GM15510 (cell line): ENCODE data around the gene SPATA31D3.
"Not testable (repeated sequence)": the region's sequence is repeated elsewhere in the genome, so short reads cannot be mapped to it uniquely, and the experiment has no call there.

Experiments used
- POLR2A ChIP-seq: IDR thresholded peaks from 3 replicates; pipeline ENCODE4 v1.6.1; 2011; ENCODE audit warnings: borderline replicate concordance; ENCODE audit not compliant: insufficient read length; ENCODE audit errors: extremely low read depth

SPATA31D3 gene

DNA sequence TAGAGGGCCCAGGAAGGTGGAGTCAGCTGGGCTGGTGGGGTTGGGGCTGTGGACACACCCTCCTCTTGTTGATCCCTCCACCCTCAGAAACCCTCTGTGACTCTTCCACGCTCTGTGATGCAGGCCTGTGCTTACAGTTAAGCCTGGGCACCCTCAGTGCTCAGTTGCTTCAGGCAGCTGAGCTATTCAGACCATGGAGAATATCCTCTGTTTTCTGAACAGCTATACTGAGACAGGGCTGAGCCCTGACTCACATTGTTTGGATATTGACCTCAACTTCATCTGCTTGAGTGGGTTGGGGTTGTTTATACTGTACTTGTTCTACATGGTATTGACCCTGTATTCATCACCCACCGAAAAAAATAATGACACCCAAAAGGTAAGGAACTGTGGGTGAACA lies at the start of gene SPATA31D3:
Gene SPATA31D3, plus strand, starts transcription at position 108 of the 400 bp plus-strand sequence. Its CDS starts 86 bp downstream, at position 194.
- TF ChIP-seq POLR2A = not testable (repeated sequence)

- no peak for TF ChIP-seq POLR2A
These were observed 49.4 kb upstream of the SPATA31D3 start for GRCh38 chr9:81893929-81894328.

- TF ChIP-seq POLR2A = no peak
These were observed 48.4 kb upstream of the SPATA31D3 start for GRCh38 chr9:81894891-81895290.

- no peak for TF ChIP-seq POLR2A
These were observed 47.2 kb upstream of the SPATA31D3 start for GRCh38 chr9:81896070-81896469.

DNA sequence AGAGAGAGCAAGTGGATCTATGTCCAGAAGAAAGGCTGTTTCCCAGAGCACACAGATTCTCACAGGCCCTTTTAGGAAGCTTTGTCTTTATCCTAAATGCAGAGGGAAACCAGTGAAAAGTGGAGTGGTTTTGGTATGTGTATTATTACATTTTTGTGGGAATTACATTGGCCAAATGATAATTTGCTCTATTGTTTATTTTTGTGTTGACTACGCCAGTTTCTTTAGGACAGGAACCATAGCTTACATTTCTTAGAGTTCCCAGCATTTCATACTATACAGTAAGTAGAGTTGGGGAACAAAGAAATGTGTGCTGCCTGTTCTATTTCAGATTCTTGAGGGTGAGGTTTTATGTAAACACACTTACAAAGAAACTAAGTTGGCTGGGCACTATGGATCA lies 44.4 kb upstream of the SPATA31D3 start:
- TF ChIP-seq POLR2A = no peak

DNA sequence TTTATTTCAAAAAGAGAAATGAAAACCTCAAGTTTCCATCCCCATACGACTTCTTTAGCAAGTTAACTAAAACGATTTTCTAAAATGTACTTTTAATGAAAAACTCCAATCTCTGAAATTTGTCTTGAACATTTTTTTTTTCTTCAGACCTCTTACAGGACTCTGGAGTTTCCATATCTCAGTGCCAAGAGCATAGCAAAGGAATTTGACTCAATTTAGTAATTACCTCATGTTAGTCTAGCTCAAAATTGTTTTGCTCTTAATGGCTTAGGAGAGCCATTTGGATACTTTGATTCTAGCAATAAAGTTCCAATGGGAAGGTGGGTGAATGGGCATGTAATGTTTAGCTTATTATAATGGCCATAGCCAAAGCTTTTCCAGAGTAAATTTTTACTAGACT lies 41.1 kb upstream of the SPATA31D3 start:
- no peak for TF ChIP-seq POLR2A

DNA sequence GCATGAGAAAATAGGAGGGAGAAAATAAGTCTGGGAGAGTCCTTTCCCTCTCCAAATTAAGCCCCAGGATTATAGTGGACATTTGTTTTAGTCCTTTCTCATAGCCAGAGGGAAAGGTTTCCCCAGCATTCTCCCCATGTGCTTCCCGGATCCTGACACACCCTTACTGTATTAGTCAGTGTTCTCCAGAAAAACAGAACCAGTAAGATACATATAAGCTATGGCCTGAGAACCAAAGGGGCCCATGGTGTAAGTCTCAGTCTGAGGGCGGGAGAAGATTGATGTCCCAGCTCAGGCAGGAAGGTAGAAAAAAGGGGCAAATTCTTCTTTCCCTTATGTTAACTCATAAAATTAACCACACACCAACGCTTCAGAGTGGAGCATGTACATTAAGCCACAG lies 40.7 kb upstream of the SPATA31D3 start:
- no peak for TF ChIP-seq POLR2A

- TF ChIP-seq POLR2A = no peak
These were observed 36.6 kb upstream of the SPATA31D3 start for GRCh38 chr9:81906671-81907070.

DNA sequence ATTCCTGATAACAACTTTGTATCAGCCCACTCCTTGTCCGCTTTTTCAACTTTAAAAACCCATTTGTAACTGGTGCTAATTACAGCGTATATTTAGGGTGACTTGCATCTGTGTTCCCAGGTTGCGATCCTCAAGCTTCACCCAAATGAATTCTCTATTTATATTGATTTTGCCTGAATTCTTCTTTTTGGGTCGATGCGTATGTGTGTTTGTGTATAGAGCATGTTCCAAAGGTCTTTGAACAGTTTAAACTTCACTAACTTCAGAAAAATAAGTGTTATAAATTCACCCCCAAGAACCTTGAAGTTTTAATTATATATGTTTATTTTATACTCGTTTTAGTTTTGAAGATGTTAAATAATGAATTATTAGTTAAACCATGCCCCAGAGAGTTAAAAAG lies 31.2 kb upstream of the SPATA31D3 start:
- no peak for TF ChIP-seq POLR2A

- TF ChIP-seq POLR2A = no peak
These were observed 27.3 kb upstream of the SPATA31D3 start for GRCh38 chr9:81915801-81916505.

DNA sequence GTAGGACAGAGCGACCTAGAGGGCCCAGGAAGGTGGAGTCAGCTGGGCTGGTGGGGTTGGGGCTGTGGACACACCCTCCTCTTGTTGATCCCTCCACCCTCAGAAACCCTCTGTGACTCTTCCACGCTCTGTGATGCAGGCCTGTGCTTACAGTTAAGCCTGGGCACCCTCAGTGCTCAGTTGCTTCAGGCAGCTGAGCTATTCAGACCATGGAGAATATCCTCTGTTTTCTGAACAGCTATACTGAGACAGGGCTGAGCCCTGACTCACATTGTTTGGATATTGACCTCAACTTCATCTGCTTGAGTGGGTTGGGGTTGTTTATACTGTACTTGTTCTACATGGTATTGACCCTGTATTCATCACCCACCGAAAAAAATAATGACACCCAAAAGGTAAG lies 15.0 kb upstream of the SPATA31D3 start, which contains the start of gene SPATA31D4:
Gene SPATA31D4, plus strand, starts transcription at position 124 of the 400 bp plus-strand sequence. Its CDS starts 86 bp downstream, at position 210.
- TF ChIP-seq POLR2A = not testable (repeated sequence)

DNA sequence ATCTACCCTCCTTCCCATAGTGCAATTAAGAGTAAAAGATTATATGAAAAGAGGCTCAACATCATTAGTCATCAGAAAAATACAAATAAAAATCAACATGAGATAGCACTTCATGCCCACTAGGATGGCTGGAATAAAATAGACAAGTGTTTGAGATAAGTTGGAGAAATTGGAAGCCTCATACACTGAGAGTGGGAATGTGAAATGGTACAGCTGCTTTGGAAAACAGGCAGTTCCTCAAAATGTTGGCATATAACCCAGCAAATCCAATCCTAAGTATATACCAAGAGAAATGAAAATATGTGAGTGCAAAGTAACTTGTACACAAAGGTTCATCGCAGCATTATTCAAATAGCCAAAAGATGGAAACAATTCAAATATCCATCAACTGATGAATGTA lies 9.8 kb downstream of the SPATA31D3 start:
- no peak for TF ChIP-seq POLR2A

DNA sequence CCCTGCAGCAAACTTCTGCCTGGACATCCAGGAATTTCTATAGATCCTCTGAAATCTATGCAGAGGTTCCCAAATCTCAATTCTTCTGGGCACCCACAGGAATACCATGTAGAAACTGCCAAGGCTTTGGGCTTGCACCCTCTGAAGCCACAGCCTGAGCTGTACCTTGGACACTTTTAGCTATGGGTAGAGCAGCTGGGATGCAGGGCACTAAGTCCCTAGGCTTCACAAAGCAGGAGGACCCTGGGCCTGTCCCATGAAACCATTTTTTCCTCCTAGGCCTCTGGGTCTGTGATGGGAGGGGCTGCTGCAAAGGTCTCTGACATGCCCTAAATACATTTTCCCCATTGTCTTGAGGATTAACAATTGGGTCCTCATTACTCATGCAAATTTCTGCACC lies 12.3 kb downstream of the SPATA31D3 start:
- TF ChIP-seq POLR2A = no peak

DNA sequence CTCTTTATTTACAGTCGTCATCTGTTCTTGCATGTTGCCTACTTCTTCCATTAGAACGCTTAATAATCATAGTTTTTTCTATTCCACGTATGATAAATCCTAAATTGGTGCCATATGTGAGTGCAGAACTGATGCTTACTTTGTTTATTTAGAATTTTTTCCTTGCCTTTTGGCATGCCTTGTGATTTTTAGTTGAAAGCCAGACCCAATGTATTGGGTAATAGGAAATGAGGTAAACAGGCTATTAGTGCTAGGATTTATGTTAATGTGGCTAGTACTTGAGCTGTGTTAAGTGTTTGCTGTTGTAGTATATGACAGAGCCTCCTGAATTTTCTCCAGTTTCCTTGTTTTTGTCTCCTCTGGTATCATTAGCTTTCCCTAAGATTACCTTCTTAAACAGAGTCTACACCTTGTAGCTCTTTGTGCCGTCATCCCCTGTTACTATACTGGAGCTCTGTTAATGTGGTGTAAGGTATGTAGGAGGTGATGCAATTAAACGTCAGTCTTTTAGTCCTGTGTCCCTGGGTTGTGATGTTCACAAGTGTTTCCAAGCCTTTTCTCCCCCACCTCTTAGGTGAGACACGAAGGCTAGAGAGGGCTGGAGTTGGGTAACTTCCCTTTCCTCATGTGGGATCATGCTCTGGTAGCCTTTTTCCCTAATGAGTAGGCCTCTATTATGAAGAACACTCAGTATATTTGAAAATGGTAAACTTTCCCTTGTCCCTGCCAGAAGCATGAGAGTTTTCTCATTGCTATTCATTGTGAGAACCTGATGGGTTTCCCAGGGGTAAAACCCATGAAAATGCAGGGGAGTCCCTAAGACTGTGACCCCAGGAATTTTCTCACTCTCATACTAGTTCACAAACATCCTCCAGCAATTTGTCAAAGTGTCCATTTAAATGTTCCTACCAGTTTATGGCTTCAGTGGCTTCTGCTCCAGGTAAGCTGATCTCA lies 21.2 kb downstream of the SPATA31D3 start:
- TF ChIP-seq POLR2A = no peak

GRCh38 chr9:81968026-81968425 lies 24.7 kb downstream of the SPATA31D3 start:
- TF ChIP-seq POLR2A = no peak
